ENCODE data around the gene AUTS2.

DNA sequence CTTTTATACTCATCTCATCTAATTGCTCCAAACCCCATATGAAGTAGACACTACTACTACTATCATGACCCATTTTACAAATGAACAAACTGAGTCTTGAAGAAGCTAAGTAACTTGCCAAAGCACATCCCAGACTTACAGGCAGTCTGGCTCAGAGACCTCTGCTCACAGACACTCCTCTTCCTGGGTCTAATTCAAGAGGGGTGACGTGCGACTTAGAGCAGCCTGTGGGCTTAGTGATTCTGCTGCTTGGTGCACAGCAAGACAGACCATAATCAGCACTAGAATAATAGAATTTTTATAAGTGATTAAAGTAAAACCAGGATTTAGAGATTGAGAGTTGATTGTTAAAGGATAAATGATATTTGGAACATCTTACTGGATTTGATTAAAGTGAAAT, 750.8 kb downstream of the AUTS2 start:
- TF ChIP-seq, protein P1, sequence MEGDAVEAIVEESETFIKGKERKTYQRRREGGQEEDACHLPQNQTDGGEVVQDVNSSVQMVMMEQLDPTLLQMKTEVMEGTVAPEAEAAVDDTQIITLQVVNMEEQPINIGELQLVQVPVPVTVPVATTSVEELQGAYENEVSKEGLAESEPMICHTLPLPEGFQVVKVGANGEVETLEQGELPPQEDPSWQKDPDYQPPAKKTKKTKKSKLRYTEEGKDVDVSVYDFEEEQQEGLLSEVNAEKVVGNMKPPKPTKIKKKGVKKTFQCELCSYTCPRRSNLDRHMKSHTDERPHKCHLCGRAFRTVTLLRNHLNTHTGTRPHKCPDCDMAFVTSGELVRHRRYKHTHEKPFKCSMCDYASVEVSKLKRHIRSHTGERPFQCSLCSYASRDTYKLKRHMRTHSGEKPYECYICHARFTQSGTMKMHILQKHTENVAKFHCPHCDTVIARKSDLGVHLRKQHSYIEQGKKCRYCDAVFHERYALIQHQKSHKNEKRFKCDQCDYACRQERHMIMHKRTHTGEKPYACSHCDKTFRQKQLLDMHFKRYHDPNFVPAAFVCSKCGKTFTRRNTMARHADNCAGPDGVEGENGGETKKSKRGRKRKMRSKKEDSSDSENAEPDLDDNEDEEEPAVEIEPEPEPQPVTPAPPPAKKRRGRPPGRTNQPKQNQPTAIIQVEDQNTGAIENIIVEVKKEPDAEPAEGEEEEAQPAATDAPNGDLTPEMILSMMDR (IDR thresholded peaks at IDR 0.05) = no peak
- TF ChIP-seq POLR2A (IDR thresholded peaks at IDR 0.05) = no peak

Measured in vagina (tissue), 2 donors.